ENCODE measurements around the gene BCLAF1. TPM values are rescaled to one million over a fixed set of nuclear protein-coding genes. Genes with fewer than 3 reads are reported as not detected.

BCLAF1 gene
- total RNA-seq, 2 donors from 2014 or later, result 77.8 to 179 TPM

DNA sequence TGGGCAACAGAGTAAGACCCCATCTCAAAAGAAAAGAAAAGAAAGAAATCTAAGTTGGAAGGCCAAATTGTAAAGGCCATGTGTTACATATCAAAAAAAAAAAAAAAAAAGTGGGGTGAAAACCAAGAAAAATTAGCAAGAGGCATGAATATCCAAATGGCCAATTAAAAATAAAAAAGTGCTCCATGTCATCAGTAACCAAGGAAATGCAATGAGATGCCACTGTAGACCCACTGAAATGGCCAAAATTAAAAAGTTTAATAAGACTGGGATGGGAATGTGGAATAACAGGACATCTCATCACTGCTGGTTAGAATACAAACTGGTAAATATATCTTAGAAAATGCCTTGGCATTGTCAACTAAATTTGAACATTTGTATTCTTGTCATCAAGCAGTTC lies 30.1 kb upstream of the BCLAF1 start:
- no peak for ATAC-seq
- H3K27ac ChIP-seq, result no peak overlapping the region
- no peak overlapping the region for H3K4me3 ChIP-seq
- TF ChIP-seq, protein P1, sequence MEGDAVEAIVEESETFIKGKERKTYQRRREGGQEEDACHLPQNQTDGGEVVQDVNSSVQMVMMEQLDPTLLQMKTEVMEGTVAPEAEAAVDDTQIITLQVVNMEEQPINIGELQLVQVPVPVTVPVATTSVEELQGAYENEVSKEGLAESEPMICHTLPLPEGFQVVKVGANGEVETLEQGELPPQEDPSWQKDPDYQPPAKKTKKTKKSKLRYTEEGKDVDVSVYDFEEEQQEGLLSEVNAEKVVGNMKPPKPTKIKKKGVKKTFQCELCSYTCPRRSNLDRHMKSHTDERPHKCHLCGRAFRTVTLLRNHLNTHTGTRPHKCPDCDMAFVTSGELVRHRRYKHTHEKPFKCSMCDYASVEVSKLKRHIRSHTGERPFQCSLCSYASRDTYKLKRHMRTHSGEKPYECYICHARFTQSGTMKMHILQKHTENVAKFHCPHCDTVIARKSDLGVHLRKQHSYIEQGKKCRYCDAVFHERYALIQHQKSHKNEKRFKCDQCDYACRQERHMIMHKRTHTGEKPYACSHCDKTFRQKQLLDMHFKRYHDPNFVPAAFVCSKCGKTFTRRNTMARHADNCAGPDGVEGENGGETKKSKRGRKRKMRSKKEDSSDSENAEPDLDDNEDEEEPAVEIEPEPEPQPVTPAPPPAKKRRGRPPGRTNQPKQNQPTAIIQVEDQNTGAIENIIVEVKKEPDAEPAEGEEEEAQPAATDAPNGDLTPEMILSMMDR (IDR thresholded peaks at IDR 0.05), result no peak
- no peak for TF ChIP-seq POLR2A (IDR thresholded peaks at IDR 0.05)
- peaks cover 4% of the 10 kb centered on the region for H3K4me1 ChIP-seq
- intact Hi-C loops (cut with DNase I), result no loop called here
- no peak for DNase-seq
- H3K27me3 ChIP-seq, result no peaks in the 10 kb centered on the region
- no peaks in the 10 kb centered on the region for H3K9me3 ChIP-seq
- no peaks in the 10 kb centered on the region for H3K36me3 ChIP-seq (replicated peaks in 1 of 2; ENCODE audit: insufficient read depth in 1 of 2, low read depth in 2 of 2)

DNA sequence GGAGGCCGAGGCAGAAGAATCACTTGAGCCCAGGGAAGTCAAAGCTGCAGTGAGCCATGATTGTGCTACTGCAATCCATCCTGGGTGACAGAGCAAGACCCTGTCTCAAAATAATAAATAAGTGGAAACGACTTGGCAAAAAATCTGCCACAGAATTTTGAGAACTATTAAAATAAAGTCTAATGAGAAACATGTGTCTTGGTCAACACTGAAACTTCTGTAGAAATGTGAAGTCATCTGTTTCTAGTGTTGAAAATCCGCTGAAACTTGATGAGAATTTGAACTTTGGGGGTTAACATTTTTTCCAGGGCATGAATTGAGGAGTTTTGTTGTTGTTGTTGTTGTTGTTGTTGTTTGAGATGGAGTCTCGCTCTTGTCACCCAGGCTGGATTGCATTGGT lies 29.0 kb upstream of the BCLAF1 start:
- TF ChIP-seq, protein P1 (IDR thresholded peaks at IDR 0.05), result no peak
- no peak for TF ChIP-seq POLR2A (IDR thresholded peaks at IDR 0.05)
- ATAC-seq (no peak), DNase-seq (no peak)
- H3K4me1 ChIP-seq, result peaks cover 4% of the 10 kb centered on the region
- no peak overlapping the region for H3K27ac ChIP-seq
- H3K27me3 ChIP-seq, result no peaks in the 10 kb centered on the region
- no peak overlapping the region for H3K4me3 ChIP-seq
- H3K9me3 ChIP-seq, result no peaks in the 10 kb centered on the region
- no peaks in the 10 kb centered on the region for H3K36me3 ChIP-seq (replicated peaks in 1 of 2; ENCODE audit: insufficient read depth in 1 of 2, low read depth in 2 of 2)
- 55 to 63% methylated on average over 4 of the region's 4 CpGs for WGBS, 2 donors
- intact Hi-C loops (cut with DNase I), result no loop called here

DNA sequence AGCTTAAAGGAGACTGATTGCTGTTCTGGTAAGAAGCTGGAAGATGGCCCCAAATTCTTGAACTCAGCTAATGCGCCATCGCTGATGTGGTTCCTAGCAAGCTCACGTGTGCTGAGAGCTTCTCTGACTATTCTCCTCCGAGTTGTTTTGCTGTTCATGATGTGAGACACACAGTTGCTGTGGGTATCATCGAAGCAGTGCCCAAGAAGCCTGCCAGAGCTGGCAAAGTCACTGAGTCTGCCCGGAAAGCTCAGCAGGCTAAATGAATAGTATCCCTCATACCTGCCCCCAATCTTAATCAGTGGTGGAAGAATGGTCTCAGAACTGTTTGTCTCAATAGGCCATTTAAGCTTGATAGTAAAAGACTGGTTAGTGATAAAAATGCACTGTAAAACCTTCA lies 28.3 kb upstream of the BCLAF1 start:
- DNase-seq, result no peak
- ATAC-seq, result no peak
- H3K27me3 ChIP-seq, result no peaks in the 10 kb centered on the region
- H3K27ac ChIP-seq, result no peak overlapping the region
- no peaks in the 10 kb centered on the region for H3K36me3 ChIP-seq (replicated peaks in 1 of 2; ENCODE audit: insufficient read depth in 1 of 2, low read depth in 2 of 2)
- no peak overlapping the region for H3K4me3 ChIP-seq
- H3K4me1 ChIP-seq, result peaks cover 4% of the 10 kb centered on the region
- 55 to 77% methylated on average over 4 to 6 of the region's 6 CpGs for WGBS, 2 donors
- intact Hi-C loops (cut with DNase I), result no loop called here
- TF ChIP-seq, protein P1 (IDR thresholded peaks at IDR 0.05), result no peak
- no peak for TF ChIP-seq POLR2A (IDR thresholded peaks at IDR 0.05)
- no peaks in the 10 kb centered on the region for H3K9me3 ChIP-seq

DNA sequence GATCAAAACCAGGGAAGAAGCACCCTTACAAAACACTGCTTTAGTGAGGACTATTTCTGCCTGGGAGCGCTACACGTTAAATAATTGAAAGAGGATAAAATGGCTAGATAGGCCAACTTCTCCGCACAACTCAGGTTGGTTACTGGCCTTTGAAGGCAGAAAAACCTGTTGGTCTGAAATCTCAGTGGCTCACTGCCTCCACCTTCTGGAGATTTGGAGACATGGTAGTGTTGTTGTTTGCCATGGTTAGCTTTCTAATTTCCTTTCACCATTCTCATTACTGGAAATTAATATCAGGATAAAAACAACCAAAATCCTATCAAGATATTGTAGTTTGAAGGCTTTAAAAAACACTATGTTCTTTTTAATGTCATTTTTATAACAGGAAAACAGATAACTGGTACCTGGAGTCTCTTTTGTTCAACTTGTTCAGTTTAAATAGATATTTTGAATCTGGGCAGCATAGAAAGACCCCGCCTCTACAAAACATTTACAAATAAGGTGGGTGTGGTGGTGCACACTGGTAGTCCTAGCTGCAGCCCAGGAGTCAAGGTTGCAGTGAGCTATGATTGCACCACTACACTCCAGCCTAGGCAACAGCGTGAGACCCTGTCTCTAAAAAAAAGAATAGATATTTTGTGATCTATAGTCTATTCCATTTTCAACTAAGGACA lies 27.5 kb upstream of the BCLAF1 start:
- ATAC-seq, result peak; percentile 95
- intact Hi-C loops (cut with DNase I), result no loop called here
- WGBS, 2 donors, result 22 to 25% methylated on average over 5 of the region's 5 CpGs

More for the DNA sequence above, 27.5 kb upstream of the BCLAF1 start:
- H3K9me3 ChIP-seq, result no peaks in the 10 kb centered on the region
- H3K27me3 ChIP-seq, result no peaks in the 10 kb centered on the region
- H3K36me3 ChIP-seq (replicated peaks in 1 of 2; ENCODE audit: insufficient read depth in 1 of 2, low read depth in 2 of 2), result no peaks in the 10 kb centered on the region
- peaks cover 4% of the 10 kb centered on the region for H3K4me1 ChIP-seq
- TF ChIP-seq, protein P1 (IDR thresholded peaks at IDR 0.05), result peak; percentile 67 to 92 (median 82)
- TF ChIP-seq POLR2A (IDR thresholded peaks at IDR 0.05), result no peak
- H3K4me3 ChIP-seq, result no peak overlapping the region
- peak; percentile 70 to 74 (median 72) for DNase-seq
- no peak overlapping the region for H3K27ac ChIP-seq

Measured in body of pancreas (tissue), 4 donors.